PC-9 (cell line): Measurements from ENCODE around the gene KCNK7.

Source experiments
- EZH2 ChIP-seq: fragments of 200-600 bp; sonication (generic); IDR thresholded peaks from 2 replicates; pipeline ENCODE4 v1.8.0; 2017; ENCODE audit warnings: antibody characterized with exemption, low read depth
- TF ChIP-seq, protein P1 (sequence below): fragments of 200-600 bp; sonication (generic); conservative IDR thresholded peaks from 2 replicates; pipeline ENCODE4 v1.6.1; 2017; ENCODE audit warnings: mixed run types, antibody characterized with exemption, mild to moderate bottlenecking, moderate library complexity

DNA sequence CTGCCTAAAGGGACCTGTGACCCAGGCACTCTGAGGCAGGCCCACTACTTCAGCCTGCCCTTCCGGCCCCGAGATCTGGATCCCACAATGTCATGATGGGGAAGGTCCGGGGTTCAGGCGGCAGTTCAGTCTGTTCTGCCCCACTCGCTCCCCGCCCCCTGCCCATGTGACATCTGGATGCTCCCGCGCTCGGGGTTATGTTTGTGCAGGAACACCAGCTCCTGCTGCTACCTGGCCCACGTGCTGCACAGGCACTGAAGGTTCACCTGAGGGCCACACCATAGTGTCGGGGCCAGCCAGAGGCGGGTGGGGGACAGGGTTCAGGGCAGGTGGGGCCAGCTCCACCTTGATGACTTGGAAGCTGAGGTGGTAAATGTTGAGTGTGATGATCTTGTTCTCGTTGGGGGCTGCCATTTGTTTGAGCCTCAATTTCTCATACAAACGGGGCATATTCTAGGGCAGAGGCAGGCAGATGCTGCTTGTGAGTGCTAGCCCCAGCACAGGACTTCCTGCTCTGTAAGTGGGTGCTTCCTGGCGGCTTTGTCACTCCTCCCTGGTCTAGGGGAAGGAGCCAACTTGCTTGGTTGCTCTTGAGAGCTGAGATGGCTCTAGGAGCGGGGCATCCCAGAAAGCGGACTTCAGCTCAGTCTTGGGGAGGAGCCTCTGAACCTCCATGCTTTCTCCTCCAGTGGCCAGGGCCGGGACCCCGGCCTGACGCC, 37.9 kb upstream of the KCNK7 start:
- TF ChIP-seq, protein P1, sequence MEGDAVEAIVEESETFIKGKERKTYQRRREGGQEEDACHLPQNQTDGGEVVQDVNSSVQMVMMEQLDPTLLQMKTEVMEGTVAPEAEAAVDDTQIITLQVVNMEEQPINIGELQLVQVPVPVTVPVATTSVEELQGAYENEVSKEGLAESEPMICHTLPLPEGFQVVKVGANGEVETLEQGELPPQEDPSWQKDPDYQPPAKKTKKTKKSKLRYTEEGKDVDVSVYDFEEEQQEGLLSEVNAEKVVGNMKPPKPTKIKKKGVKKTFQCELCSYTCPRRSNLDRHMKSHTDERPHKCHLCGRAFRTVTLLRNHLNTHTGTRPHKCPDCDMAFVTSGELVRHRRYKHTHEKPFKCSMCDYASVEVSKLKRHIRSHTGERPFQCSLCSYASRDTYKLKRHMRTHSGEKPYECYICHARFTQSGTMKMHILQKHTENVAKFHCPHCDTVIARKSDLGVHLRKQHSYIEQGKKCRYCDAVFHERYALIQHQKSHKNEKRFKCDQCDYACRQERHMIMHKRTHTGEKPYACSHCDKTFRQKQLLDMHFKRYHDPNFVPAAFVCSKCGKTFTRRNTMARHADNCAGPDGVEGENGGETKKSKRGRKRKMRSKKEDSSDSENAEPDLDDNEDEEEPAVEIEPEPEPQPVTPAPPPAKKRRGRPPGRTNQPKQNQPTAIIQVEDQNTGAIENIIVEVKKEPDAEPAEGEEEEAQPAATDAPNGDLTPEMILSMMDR, result no peak
- no peak for TF ChIP-seq EZH2
